LNCaP clone FGC (cell line): ENCODE measurements around the gene CCL5.

Experiments
- DNase-seq: peaks from one replicate; pipeline ENCODE4 v3.0.0-alpha.2; 2011; ENCODE audit warnings: low read depth
- H3K4me3 ChIP-seq: 2 replicates; pipeline ENCODE4 v1.5.1; 2011; ENCODE audit warnings: mild to moderate bottlenecking, low read depth, low read length, control low read depth
- TF ChIP-seq, protein P1 (sequence below): IDR thresholded peaks from 2 replicates; pipeline ENCODE4 v1.5.1; 2012; ENCODE audit warnings: mild to moderate bottlenecking; ENCODE audit not compliant: control insufficient read depth, insufficient read depth; ENCODE audit errors: extremely low read depth

The CCL5 gene

DNA sequence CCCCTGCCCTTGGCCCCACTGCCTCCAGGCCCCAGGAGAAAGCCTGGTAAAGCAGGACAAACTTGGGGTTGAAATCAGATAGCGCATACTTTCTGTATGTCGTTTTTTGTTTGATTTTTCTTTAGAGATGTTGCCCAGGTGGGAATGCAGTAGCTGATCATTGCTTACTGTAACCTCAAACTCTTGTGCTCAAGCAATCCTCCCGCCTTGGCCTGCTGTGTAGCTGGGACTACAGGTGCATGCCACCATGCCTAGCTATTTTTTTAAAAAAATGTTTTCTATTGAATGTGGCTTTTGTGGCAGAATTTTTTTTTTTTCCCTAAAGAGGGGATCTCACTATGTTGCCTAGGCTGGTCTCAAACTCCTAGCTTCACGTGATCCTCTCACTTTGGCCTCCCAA lies 11.1 kb upstream of the CCL5 start:
- DNase-seq, result no peak
- no peak overlapping the region for H3K4me3 ChIP-seq
- TF ChIP-seq, protein P1, sequence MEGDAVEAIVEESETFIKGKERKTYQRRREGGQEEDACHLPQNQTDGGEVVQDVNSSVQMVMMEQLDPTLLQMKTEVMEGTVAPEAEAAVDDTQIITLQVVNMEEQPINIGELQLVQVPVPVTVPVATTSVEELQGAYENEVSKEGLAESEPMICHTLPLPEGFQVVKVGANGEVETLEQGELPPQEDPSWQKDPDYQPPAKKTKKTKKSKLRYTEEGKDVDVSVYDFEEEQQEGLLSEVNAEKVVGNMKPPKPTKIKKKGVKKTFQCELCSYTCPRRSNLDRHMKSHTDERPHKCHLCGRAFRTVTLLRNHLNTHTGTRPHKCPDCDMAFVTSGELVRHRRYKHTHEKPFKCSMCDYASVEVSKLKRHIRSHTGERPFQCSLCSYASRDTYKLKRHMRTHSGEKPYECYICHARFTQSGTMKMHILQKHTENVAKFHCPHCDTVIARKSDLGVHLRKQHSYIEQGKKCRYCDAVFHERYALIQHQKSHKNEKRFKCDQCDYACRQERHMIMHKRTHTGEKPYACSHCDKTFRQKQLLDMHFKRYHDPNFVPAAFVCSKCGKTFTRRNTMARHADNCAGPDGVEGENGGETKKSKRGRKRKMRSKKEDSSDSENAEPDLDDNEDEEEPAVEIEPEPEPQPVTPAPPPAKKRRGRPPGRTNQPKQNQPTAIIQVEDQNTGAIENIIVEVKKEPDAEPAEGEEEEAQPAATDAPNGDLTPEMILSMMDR, result no peak

DNA sequence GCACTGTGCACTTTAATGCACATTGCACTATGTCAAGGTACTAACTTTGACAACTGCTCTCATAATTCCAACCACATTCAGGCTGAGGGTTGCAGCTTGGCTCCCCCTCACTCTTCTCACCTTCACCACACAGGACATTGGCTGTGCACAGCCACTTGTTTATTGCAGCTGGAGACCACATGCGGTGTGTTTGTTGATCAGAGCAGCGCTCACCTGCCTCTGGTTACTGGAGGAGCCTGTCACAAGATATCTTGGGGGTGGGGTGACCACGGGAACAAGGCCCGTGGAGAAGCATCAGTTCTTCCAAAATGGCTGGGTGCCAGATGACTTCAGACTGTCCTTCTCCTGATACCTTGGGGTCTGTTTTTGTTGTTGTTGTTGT lies 10.6 kb upstream of the CCL5 start:
- DNase-seq, result no peak
- TF ChIP-seq, protein P1, result no peak
- H3K4me3 ChIP-seq, result no peak overlapping the region

DNA sequence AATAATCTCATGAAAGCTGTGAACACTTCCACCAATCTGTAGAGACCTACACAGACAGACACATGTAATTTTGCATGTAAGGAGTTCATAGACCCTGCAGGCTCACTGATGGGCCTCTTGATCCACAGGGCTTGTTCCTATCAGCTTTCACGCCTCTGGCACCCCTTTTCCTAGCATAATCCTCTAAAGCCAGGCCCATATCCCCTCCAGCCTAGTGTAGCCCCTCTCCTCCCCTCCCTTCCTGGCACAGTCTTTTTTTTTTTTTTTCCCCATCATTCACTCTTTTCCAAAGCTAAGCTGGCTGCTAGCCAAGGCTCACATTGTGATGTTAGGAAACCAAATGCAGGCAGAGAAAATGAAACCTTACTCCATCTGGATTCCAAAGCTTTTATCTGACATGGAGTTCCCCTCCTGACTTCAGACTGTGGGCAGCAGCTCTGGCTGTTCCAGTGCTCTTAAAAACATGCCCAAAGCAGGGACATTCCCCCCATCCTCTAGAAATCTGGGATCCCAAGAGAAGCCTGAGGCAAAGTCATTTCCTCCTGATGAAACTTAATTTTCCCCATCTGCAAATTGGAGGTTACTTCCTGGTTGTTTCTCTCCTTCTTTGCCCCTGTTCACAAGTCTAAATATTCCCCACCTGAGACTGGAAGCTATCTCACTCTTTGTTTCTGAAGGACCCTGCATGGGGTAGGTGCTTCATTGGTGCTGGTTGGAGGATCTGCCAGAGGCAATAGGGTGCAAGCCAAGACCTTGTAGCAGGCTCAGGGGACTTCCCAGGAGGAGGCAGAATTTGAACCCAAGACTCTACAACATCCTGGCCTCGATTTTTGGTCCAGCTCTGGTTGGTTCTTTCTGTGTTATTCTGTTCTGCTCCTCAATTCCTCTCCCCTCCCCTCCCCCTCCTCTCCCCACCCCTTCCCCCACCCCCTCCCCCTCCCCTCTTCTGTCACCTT lies 9.9 kb upstream of the CCL5 start:
- H3K4me3 ChIP-seq, result no peak overlapping the region
- TF ChIP-seq, protein P1, result no peak
- no peak for DNase-seq

DNA sequence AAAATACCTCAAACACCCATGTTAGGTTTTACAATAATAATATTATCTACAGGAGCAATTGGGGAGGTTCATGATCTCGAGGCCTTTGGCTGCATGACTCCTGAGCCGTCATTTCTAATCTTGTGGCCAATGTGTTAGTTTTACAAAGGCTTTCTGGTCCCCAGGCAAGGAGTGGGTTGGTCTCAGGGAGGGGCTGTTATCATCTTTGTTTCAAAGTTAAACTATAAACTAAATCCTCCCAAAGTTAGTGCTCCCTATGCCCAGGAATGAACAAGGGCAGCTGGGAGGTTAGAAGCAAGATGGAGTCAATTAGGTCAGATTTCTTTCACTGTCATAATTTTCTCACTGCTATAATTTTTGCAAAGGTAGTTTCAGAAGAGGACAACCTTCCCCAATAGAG lies 9.1 kb upstream of the CCL5 start:
- no peak for DNase-seq
- no peak overlapping the region for H3K4me3 ChIP-seq
- TF ChIP-seq, protein P1, result no peak

DNA sequence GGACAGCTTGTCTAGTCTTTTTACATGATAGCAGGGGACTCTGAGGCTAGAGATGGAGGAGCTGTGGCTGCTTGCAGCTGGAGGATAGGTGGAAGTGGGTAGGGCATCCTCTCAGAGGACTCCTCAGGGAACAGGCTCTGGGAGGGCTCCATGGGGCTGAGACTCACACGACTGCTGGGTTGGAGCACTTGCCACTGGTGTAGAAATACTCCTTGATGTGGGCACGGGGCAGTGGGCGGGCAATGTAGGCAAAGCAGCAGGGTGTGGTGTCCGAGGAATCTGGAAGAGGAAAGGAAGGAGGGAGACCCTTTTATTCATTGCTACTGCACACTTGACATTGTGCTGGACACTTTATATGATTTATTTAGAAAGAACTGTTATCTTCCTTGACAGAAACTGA lies 1.8 kb downstream of the CCL5 start:
- TF ChIP-seq, protein P1, result no peak
- no peak for DNase-seq
- H3K4me3 ChIP-seq, result no peak overlapping the region

DNA sequence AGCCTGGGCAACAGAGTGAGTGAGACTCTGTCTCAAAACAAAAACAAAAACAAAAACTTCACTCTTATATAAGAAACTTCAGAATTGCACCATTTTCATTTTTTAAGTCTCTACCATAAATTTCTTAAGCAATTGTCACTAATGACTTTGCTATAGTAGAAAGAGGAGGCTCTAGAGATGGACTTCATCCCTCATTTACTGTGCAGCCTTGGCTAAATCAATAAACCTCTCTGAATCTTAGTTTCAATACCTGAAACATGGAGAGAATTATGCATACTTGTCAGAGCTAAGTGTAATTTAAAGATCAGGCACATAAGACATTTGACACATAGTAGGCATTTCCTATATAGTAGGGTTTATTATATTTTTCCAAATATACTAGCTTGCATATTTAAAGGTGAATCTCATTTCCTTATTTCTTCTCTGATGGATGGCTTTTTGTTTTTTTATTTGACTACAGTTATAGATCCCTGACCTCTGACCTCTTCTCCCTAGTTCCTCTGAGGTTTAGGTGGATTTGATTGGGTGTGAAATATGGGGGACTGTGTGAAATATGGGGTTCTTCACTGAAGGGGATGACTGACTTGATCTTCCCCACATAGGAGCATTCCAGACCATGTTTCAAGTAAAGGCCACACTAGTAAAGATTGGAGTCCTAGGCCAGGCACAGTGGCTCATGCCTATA lies 2.7 kb downstream of the CCL5 start:
- no peak overlapping the region for H3K4me3 ChIP-seq
- TF ChIP-seq, protein P1, result no peak
- no peak for DNase-seq

DNA sequence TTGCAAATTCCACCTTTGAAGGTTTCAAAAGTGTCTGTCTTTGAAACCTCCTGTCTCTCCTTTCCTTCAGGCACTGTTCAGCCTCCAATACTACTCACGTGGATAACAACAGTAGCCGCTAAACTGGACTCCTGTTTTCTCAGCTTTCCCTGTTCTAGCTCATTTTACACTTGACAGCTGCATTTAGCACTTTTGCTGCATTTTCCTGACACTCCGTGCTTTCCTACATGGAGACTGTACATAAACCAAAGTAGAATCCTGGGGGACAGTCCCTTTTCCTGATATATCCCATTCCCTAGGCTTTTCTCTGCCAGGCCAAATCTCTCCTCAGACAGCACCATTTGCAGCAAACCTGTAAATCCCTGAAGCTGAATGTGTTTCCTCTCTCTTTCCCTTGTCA lies 3.6 kb downstream of the CCL5 start:
- TF ChIP-seq, protein P1, result no peak
- DNase-seq, result no peak
- H3K4me3 ChIP-seq, result no peak overlapping the region
